Stomach smooth muscle (tissue), 2 donors: Measurements from ENCODE around the gene HHATL.
A peak's percentile ranks its signal among the peaks of the same experiment; 100 is the strongest.

Experiments used
- H3K27ac ChIP-seq: one replicate; pipeline ENCODE4 v1.7.0; 2013; ENCODE audit warnings: mild to moderate bottlenecking, low read length, inconsistent platforms
- H3K27me3 ChIP-seq, 2 donors: one replicate each; pipeline ENCODE4 v1.7.0; 2013; ENCODE audit warnings: low read length in 2 of 2; ENCODE audit not compliant: insufficient read depth in 2 of 2, control insufficient read depth in 1 of 2
- H3K36me3 ChIP-seq, 2 donors: one replicate each; pipeline ENCODE4 v1.7.0; 2013; ENCODE audit warnings: low read length in 2 of 2; ENCODE audit not compliant: control insufficient read depth in 2 of 2, insufficient read depth in 2 of 2
- H3K4me1 ChIP-seq: one replicate; pipeline ENCODE4 v1.7.0; 2013; ENCODE audit warnings: low read length; ENCODE audit not compliant: control insufficient read depth, insufficient read depth
- H3K4me3 ChIP-seq, 2 donors: one replicate each; pipeline ENCODE4 v1.7.0; 2013; ENCODE audit warnings: low read length in 2 of 2
- H3K9ac ChIP-seq, 2 donors: one replicate each; pipeline ENCODE4 v1.7.0; 2013; ENCODE audit warnings: low read length in 2 of 2, mild to moderate bottlenecking in 1 of 2
- H3K9me3 ChIP-seq, 2 donors: one replicate each; pipeline ENCODE4 v1.7.0; 2013; ENCODE audit warnings: low read length in 2 of 2; ENCODE audit not compliant: control insufficient read depth in 2 of 2
- donor health status: healthy.
- donor health status: Pancreatic carcinoma.

HHATL gene

DNA sequence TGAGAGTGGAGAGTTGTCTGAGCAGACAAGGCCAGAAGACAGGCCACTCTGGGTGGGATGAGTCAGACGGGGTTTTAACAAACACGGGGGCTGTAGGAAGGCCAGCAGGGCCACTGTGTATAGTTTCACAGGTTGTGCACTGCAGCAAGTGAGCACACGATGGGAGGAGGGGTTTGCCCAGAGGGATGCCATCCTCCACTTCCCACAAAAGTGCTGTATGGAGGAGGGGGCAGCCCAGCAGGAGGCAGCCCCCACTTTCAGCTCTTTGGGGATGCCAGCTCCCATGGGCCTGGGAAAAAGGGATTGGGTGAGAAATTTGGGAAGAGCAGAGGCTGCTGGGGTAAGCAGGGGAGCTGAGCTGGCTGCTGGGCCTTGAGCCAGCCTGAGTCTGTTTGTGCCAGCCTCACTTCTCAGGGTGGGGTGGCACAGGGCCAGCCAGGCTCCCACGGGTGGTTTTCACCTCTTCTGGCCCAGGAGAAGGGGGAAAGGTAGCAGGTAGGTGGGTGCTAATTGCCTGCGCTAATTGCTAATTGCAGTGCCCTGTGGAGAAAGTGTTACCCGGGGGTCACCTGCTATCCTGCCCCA lies 42.4 kb downstream of the HHATL start:
- Histone ChIP-seq H3K4me3 (no peak overlapping the region), H3K36me3 (peaks cover 0 to 9% of the 10 kb centered on the region in 2 donors), H3K4me1 (peaks cover 41% of the 10 kb centered on the region), H3K9me3 (no peaks in the 10 kb centered on the region), H3K27me3 (no peaks in the 10 kb centered on the region), H3K9ac (no peak overlapping the region), H3K27ac (peak overlapping the region; percentile 46)

DNA sequence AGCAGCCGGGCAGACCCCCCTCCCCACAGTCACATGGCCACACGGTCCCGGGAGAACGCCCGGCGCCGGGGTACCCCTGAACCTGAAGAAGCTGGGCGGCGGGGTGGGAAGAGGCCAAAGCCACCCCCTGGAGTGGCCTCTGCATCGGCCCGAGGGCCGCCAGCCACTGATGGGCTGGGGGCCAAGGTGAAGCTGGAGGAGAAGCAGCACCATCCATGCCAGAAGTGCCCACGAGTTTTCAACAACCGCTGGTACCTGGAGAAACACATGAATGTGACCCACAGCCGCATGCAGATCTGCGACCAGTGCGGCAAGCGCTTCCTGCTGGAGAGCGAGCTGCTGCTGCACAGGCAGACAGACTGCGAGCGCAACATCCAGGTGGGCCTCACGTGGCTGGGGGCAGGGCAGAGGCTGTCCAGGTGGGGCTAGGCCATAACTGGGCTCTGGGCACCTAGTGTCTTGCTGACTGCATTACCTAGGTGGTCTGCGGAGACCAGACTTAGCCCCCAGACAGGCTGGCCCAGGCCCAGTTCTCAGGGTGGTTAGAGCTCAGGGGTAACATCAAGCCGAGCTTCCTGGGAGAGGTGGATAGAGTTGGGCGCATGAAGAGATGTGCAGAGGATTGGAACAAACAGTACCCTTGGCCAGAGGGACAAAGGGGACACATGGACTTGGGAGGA lies 43.0 kb downstream of the HHATL start:
- peaks cover 0 to 9% of the 10 kb centered on the region in 2 donors for H3K36me3 ChIP-seq
- no peaks in the 10 kb centered on the region for H3K27me3 ChIP-seq
- H3K9ac ChIP-seq: no peak overlapping the region
- peaks cover 45% of the 10 kb centered on the region for H3K4me1 ChIP-seq
- no peak overlapping the region for H3K4me3 ChIP-seq
- peak overlapping the region; percentile 46 for H3K27ac ChIP-seq
- no peaks in the 10 kb centered on the region for H3K9me3 ChIP-seq

DNA sequence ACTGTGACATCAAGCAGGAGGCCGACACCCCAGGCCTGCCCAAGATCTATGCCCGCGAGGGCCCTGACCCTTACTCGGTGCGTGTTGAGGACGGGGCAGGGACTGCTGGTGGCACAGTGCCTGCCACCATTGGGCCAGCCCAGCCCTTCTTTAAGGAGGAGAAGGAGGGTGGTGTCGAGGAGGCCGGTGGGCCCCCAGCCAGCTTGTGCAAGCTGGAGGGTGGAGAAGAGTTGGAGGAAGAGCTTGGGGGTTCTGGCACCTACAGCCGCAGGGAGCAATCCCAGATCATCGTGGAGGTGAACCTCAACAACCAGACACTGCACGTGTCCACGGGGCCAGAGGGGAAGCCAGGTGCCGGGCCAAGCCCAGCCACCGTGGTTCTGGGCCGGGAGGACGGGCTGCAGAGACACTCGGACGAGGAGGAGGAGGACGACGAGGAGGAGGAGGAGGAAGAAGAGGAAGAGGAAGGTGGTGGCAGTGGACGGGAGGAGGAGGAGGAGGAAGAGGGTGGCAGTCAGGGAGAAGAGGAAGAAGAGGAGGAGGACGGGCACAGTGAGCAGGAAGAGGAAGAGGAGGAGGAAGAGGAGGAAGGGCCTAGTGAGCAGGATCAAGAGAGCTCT lies 43.7 kb downstream of the HHATL start:
- no peaks in the 10 kb centered on the region for H3K9me3 ChIP-seq
- peaks cover 0 to 9% of the 10 kb centered on the region in 2 donors for H3K36me3 ChIP-seq
- H3K27me3 ChIP-seq: no peaks in the 10 kb centered on the region
- no peak overlapping the region for H3K9ac ChIP-seq
- no peak overlapping the region for H3K4me3 ChIP-seq
- no peak overlapping the region for H3K27ac ChIP-seq
- peaks cover 46% of the 10 kb centered on the region for H3K4me1 ChIP-seq

DNA sequence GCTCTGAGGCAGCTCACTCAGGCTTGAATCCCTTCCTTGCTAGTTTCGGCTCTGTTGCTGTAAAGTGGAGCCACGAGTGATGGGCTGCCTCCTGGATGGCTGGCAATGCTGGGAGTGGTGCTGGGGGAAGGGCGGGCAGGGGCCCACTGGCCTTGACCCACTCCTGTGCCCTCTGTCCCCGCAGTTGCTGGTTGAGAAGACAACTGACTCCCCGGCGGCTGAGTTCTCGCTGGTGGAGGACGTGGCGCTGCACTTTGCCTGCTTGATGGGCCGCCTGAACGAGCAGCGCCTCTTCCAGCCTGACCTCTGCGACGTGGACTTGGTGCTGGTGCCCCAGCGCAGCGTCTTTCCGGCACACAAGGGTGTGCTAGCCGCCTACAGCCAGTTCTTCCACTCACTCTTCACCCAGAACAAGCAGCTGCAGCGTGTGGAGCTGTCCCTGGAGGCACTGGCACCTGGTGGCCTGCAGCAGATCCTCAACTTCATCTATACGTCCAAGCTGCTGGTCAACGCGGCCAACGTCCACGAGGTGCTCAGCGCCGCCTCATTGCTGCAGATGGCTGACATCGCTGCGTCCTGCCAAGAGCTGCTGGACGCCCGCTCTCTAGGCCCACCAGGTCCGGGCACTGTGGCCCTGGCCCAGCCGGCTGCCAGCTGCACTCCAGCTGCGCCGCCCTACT lies 44.4 kb downstream of the HHATL start:
- Histone ChIP-seq H3K4me3 (no peak overlapping the region), H3K36me3 (peaks cover 0 to 9% of the 10 kb centered on the region in 2 donors), H3K27me3 (no peaks in the 10 kb centered on the region), H3K27ac (peak overlapping the region; percentile 18), H3K9ac (no peak overlapping the region), H3K9me3 (no peaks in the 10 kb centered on the region), H3K4me1 (peaks cover 52% of the 10 kb centered on the region)

DNA sequence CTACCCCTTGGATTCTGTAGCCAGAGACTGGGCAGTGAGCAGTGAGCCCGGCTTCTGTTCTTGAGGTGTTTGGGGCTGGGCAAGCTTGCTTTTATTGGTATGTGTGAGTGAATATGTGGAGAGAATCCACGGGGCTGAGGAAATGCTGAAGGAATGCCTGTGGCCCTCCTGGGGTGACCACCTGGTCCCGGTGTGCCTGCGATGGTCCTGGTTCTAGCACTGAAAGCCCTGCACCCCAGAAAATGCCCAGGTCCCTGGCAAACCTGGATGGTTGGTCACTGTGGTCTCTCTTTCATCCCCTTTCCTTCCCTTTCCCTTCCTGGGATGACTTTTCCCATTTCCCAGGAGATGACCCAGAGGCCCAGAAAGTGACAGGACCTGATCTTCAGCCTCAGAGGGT lies 44.9 kb downstream of the HHATL start:
- H3K4me1 ChIP-seq: peaks cover 58% of the 10 kb centered on the region
- H3K27ac ChIP-seq: peak overlapping the region; percentile 18
- no peaks in the 10 kb centered on the region for H3K27me3 ChIP-seq
- no peaks in the 10 kb centered on the region for H3K9me3 ChIP-seq
- H3K36me3 ChIP-seq: peaks cover 0 to 9% of the 10 kb centered on the region in 2 donors
- no peak overlapping the region for H3K4me3 ChIP-seq
- no peak overlapping the region for H3K9ac ChIP-seq

DNA sequence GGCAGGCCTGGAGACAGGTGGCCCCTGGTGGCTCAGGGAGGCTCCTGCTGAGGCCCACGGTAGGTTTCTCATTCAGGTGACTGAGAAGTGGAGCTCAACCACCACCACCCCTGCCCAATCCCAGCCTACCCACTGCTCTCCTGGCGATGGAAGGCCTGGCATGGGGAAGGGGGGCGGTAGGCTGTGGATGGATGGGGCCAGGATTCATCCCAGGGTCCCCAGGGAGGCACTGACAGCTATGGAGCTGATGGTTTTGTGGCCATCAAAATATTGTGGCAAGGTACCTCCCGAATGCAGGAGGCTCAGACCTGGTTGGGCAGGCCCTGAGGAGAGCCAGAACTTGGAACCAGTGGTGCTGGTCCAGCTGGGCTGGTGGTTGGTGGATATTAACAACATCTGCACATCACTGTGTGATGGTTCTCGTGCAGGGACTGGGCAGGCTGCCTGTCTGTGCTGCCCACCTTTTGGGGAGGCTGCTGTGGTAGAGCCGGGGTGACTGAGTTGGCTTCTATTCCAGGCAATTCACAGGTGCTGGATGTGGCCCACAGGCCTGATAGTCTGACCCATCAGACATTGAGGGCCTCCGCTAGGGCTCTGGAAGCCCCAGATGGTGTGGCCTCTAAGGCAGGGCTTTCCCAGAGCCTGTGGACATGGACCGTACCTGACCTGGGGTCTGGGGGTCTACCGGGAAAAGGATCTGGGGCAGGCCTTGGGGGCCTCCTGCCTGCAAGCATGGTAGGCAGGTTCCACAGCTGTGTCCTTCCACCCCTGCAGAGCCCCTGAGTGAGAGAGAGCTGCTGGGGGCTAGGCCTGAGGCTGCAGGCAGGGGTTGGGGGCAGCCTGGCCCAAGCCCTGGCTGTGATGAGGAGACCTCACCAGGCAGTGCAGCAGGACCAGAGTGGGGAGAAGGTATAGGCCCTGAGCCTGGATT lies 45.7 kb downstream of the HHATL start:
- no peak overlapping the region for H3K4me3 ChIP-seq
- H3K4me1 ChIP-seq: peaks cover 65% of the 10 kb centered on the region
- no peak overlapping the region for H3K9ac ChIP-seq
- no peaks in the 10 kb centered on the region for H3K9me3 ChIP-seq
- peaks cover 0 to 9% of the 10 kb centered on the region in 2 donors for H3K36me3 ChIP-seq
- H3K27ac ChIP-seq: no peak overlapping the region
- H3K27me3 ChIP-seq: no peaks in the 10 kb centered on the region

DNA sequence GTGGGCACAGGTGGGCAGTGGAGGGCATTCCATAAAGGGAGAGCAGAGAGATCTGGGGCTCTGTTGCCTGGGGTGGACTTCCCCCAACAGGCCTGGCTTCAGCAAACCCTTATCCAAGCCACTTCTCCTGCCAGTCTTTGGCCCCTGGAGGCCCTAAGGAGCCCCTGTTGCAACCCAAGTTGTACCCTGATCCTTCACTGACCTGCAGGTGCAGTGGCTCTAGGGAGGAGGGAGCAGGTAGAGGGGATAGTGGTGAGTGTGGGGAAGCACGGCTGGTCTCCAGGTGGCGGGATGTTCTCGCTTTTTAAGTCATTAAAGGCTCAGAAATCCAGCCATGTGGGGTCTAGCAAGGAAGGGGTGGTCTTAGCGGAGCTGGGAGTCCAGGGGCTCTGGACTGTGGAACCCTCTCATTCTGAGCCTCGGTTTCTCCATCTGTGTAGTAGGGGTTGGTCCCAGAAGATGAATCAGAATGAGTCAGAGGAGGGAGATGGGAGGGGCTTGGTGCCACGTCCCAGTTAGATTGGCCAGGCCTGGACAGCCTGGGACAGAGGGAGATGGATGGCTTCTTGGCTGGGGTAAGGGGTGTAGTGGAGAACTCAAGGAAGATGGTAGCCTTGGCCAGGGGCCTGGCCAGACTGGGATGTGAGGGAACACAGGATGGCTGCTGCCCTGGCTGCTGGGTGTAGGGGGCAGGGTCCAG lies 46.5 kb downstream of the HHATL start:
- Histone ChIP-seq H3K4me1 (peaks cover 69% of the 10 kb centered on the region), H3K36me3 (peaks cover 0 to 9% of the 10 kb centered on the region in 2 donors), H3K27me3 (no peaks in the 10 kb centered on the region), H3K27ac (peak overlapping the region; percentile 84), H3K9ac (no peak overlapping the region), H3K9me3 (no peaks in the 10 kb centered on the region), H3K4me3 (no peak overlapping the region)

DNA sequence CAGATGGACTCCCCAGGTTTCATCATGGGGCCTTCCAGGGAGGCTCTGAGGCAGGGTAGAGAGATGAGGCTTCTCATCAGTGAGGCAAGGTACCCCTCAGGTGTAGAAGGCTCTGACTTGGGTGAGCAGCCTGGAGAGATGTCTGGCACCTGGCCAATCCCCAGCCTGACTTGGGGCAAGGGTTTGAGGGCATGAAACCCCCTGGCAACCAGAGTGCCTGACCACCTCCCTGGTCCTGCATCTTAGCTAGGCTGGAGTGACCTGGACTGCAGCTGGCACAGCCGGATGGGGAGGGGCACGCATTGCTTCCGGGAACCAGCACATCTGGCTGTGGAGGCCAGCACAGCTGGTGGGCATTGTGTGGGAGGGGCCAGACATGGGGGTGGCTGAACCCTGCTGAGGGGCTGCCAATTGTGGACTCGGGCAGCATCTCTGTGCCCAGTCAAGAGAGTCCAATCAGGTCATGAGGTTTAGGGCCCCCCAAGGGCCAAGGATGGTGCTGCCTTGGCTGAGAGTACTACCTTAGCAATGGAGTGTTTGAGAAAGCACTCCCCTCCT lies 47.2 kb downstream of the HHATL start:
- H3K9me3 ChIP-seq: no peaks in the 10 kb centered on the region
- H3K4me1 ChIP-seq: peaks cover 68% of the 10 kb centered on the region
- peaks cover 0 to 9% of the 10 kb centered on the region in 2 donors for H3K36me3 ChIP-seq
- H3K9ac ChIP-seq: peak overlapping the region; percentile 84 to 92
- peak overlapping the region; percentile 71 to 87 for H3K4me3 ChIP-seq
- no peaks in the 10 kb centered on the region for H3K27me3 ChIP-seq
- peak overlapping the region; percentile 84 for H3K27ac ChIP-seq

DNA sequence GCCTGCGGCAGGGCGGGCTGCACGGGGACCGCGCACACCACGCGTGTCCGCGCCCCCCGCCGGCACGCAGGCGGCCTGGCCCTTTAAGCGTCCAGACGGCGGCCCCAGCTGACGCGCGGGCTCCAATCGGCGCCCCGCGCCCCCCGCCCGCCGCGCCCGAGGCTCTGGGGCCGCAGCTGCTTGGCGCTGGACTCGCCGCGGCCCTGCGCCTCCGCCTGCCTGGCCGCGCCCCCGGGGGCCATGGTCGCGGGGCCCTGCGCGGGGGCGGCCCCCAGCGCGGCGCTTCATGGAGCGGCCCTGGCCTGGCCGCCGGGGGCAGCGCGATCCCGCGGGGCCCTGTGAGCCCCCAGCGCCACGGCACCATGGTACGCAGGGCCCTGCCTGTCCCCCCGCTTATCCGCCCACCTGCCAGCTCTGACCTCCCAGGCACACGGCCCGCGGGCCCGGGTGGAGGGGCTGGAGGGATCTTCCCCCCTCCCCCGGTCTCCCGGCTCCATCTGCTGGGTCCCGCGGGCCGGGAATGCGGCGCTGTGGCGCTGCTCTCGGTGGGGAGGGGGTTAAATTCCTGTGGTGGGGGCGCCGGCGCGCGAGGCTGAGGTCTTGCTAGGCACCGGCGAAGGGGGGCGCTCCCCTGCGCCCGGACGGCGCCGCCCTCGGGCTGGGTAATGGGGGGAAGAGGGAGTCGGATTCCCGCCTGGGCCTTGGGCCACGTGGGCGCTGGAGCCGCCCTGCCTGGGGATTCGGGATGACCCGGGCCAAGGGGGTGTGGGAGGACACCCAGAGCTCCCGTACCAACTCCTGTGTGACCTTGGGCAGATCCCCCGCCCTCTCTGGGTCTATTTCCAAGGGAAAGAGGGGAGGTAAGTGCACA lies 48.0 kb downstream of the HHATL start:
- peak overlapping the region; percentile 84 to 92 for H3K9ac ChIP-seq
- no peaks in the 10 kb centered on the region for H3K9me3 ChIP-seq
- H3K4me1 ChIP-seq: peaks cover 63% of the 10 kb centered on the region
- H3K4me3 ChIP-seq: peak overlapping the region; percentile 87 to 89
- peaks cover 0 to 9% of the 10 kb centered on the region in 2 donors for H3K36me3 ChIP-seq
- H3K27me3 ChIP-seq: no peaks in the 10 kb centered on the region
- H3K27ac ChIP-seq: peak overlapping the region; percentile 84
